Measurements from ENCODE around the gene FLT3LG. TPM values are rescaled to one million over a fixed set of nuclear protein-coding genes. Genes with fewer than 3 reads are reported as not detected.

The FLT3LG gene
- total and polyA plus RNA-seq, 9 of the 15 experiments (the other 6 are each of a cell fraction or from before 2014, with no cell fraction given), result 0.31 to 6.4 (median 1.1) TPM

- TF ChIP-seq ZBTB40 (IDR thresholded peaks at IDR 0.05) (no peak), ZBTB40 (CRISPR knock-in tag; IDR thresholded peaks at IDR 0.05) (no peak), PKNOX1 (IDR thresholded peaks at IDR 0.05) (no peak), ZNF507 (tag; conservative IDR thresholded peaks at IDR 0.05) (no peak), ZNF561 (CRISPR knock-in tag; conservative IDR thresholded peaks at IDR 0.05) (no peak), ZNF232 (CRISPR knock-in tag; IDR thresholded peaks at IDR 0.05) (no peak), NRF1 (conservative IDR thresholded peaks at IDR 0.05 in 1 of 2, IDR thresholded peaks at IDR 0.05 in 1 of 2) (peak; percentile 20 to 37; a peak in 1 of 4 replicates), TAF1 (IDR thresholded peaks at IDR 0.05; ENCODE audit: control insufficient read depth, extremely low read depth, insufficient read depth, low read length, severe bottlenecking) (peak; percentile 12), HMGN3 (IDR thresholded peaks at IDR 0.05; ENCODE audit: borderline replicate concordance, extremely low read depth, insufficient read length, low read depth, low read length) (no peak), JUN (IDR thresholded peaks at IDR 0.05; ENCODE audit: borderline replicate concordance, low read depth, low read length) (no peak), JUN (CRISPR knock-in tag; IDR thresholded peaks at IDR 0.05; ENCODE audit: borderline replicate concordance) (no peak), TRIM24 (IDR thresholded peaks at IDR 0.05) (no peak), TRIM25 (IDR thresholded peaks at IDR 0.05; ENCODE audit: borderline replicate concordance) (no peak)
These were observed 23.2 kb downstream of the FLT3LG start (continued) for GRCh38 chr19:49497047-49497788.
